ENCODE results near the gene YBEY. TPM values are rescaled to one million over a fixed set of nuclear protein-coding genes. Genes with fewer than 3 reads are reported as not detected.

Gene YBEY
- polyA plus RNA-seq, 4 donors: 14.7 to 45.7 (median 23.7) TPM

- no peaks in the 10 kb centered on the region for H3K27me3 ChIP-seq (ENCODE audit: control insufficient read depth in 3 of 3, insufficient read depth in 3 of 3, low read length in 3 of 3)
- H3K27ac ChIP-seq (ENCODE audit: low read depth in 1 of 3, low read length in 2 of 3): peak overlapping the region in 2 of 3 donors; percentile 33 to 56
- H3K4me1 ChIP-seq (ENCODE audit: control insufficient read depth in 3 of 3, insufficient read depth in 2 of 3, low read depth in 1 of 3, low read length in 2 of 3): peaks cover 0 to 19% (median 0%) of the 10 kb centered on the region in 3 donors
- FAIRE-seq (no peak), DNase-seq (no peak)
- WGBS, 3 donors: 0 to 1% (median 1%) methylated on average over 33 to 34 of the region's 34 CpGs
- H3K9me3 ChIP-seq (ENCODE audit: control insufficient read depth in 2 of 2, insufficient read depth in 1 of 2, low read depth in 1 of 2, low read length in 1 of 2): no peaks in the 10 kb centered on the region
- peak overlapping the region; percentile 79 to 92 (median 89) for H3K4me3 ChIP-seq (ENCODE audit: low read depth in 1 of 3, low read length in 3 of 3)
- peaks cover 0 to 15% (median 0%) of the 10 kb centered on the region in 3 donors for H3K36me3 ChIP-seq (ENCODE audit: control insufficient read depth in 3 of 3, insufficient read depth in 2 of 3, low read depth in 1 of 3, low read length in 3 of 3)
These were observed 37.1 kb downstream of the YBEY start for GRCh38 chr21:46323227-46323709.

GRCh38 chr21:46323710-46324389 lies 37.7 kb downstream of the YBEY start, which contains the start of the genes C21orf58 and PCNT:
Gene C21orf58, minus strand, starts transcription at chr21:46323870. Its CDS starts 1,132 bp downstream, at chr21:46322738.
Gene PCNT, plus strand, starts transcription at chr21:46324156. Its CDS starts 73 bp downstream, at chr21:46324229.
- H3K36me3 ChIP-seq (ENCODE audit: control insufficient read depth in 3 of 3, insufficient read depth in 2 of 3, low read depth in 1 of 3, low read length in 3 of 3): peaks cover 0 to 15% (median 0%) of the 10 kb centered on the region in 3 donors
- FAIRE-seq (no peak), DNase-seq (peak; percentile 97 to 98)
- H3K27me3 ChIP-seq (ENCODE audit: control insufficient read depth in 3 of 3, insufficient read depth in 3 of 3, low read length in 3 of 3): no peaks in the 10 kb centered on the region
- H3K4me1 ChIP-seq (ENCODE audit: control insufficient read depth in 3 of 3, insufficient read depth in 2 of 3, low read depth in 1 of 3, low read length in 2 of 3): peaks cover 0 to 14% (median 0%) of the 10 kb centered on the region in 3 donors
- no peaks in the 10 kb centered on the region for H3K9me3 ChIP-seq (ENCODE audit: control insufficient read depth in 2 of 2, insufficient read depth in 1 of 2, low read depth in 1 of 2, low read length in 1 of 2)
- WGBS, 3 donors: 0% methylated on average over 64 to 76 of the region's 76 CpGs
- H3K4me3 ChIP-seq (ENCODE audit: low read depth in 1 of 3, low read length in 3 of 3): peak within 1 kb of the TSS; percentile 79 to 100 (median 92)
- H3K27ac ChIP-seq (ENCODE audit: low read depth in 1 of 3, low read length in 2 of 3): peak within 1 kb of the TSS; percentile 80 to 100 (median 99)

- peak overlapping the region; percentile 66 to 100 (median 92) for H3K4me3 ChIP-seq (ENCODE audit: low read depth in 1 of 3, low read length in 3 of 3)
- H3K4me1 ChIP-seq (ENCODE audit: control insufficient read depth in 3 of 3, insufficient read depth in 2 of 3, low read depth in 1 of 3, low read length in 2 of 3): peaks cover 0 to 14% (median 0%) of the 10 kb centered on the region in 3 donors
- H3K36me3 ChIP-seq (ENCODE audit: control insufficient read depth in 3 of 3, insufficient read depth in 2 of 3, low read depth in 1 of 3, low read length in 3 of 3): peaks cover 0 to 14% (median 0%) of the 10 kb centered on the region in 3 donors
- H3K27ac ChIP-seq (ENCODE audit: low read depth in 1 of 3, low read length in 2 of 3): peak overlapping the region; percentile 80 to 100 (median 99)
- H3K9me3 ChIP-seq (ENCODE audit: control insufficient read depth in 2 of 2, insufficient read depth in 1 of 2, low read depth in 1 of 2, low read length in 1 of 2): no peaks in the 10 kb centered on the region
- 0 to 1% (median 1%) methylated on average over 36 to 98 of the region's 98 CpGs for WGBS, 3 donors
- DNase-seq (peak; percentile 77 to 91), FAIRE-seq (no peak)
- H3K27me3 ChIP-seq (ENCODE audit: control insufficient read depth in 3 of 3, insufficient read depth in 3 of 3, low read length in 3 of 3): no peaks in the 10 kb centered on the region
These were observed 38.4 kb downstream of the YBEY start for GRCh38 chr21:46324390-46325072.

- DNase-seq: peak; percentile 43 to 75
- peaks cover 0 to 16% (median 4%) of the 10 kb centered on the region in 3 donors for H3K36me3 ChIP-seq (ENCODE audit: control insufficient read depth in 3 of 3, insufficient read depth in 2 of 3, low read depth in 1 of 3, low read length in 3 of 3)
- H3K27me3 ChIP-seq (ENCODE audit: control insufficient read depth in 3 of 3, insufficient read depth in 3 of 3, low read length in 3 of 3): no peaks in the 10 kb centered on the region
- 10 to 13% (median 12%) methylated on average over 37 to 43 of the region's 43 CpGs for WGBS, 3 donors
- peak overlapping the region; percentile 72 to 87 (median 76) for H3K27ac ChIP-seq (ENCODE audit: low read depth in 1 of 3, low read length in 2 of 3)
- H3K4me3 ChIP-seq (ENCODE audit: low read depth in 1 of 3, low read length in 3 of 3): peak overlapping the region; percentile 64 to 72 (median 66)
- peaks cover 0 to 14% (median 0%) of the 10 kb centered on the region in 3 donors for H3K4me1 ChIP-seq (ENCODE audit: control insufficient read depth in 3 of 3, insufficient read depth in 2 of 3, low read depth in 1 of 3, low read length in 2 of 3)
- no peak for FAIRE-seq
- no peaks in the 10 kb centered on the region for H3K9me3 ChIP-seq (ENCODE audit: control insufficient read depth in 2 of 2, insufficient read depth in 1 of 2, low read depth in 1 of 2, low read length in 1 of 2)
These were observed 39.2 kb downstream of the YBEY start for GRCh38 chr21:46325073-46325912.

- DNase-seq (peak in 1 of 2 donors; percentile 44), FAIRE-seq (no peak)
- Histone ChIP-seq H3K4me3 (ENCODE audit: low read depth in 1 of 3, low read length in 3 of 3) (no peak overlapping the region), H3K9me3 (ENCODE audit: control insufficient read depth in 2 of 2, insufficient read depth in 1 of 2, low read depth in 1 of 2, low read length in 1 of 2) (no peaks in the 10 kb centered on the region), H3K27me3 (ENCODE audit: control insufficient read depth in 3 of 3, insufficient read depth in 3 of 3, low read length in 3 of 3) (no peaks in the 10 kb centered on the region), H3K27ac (ENCODE audit: low read depth in 1 of 3, low read length in 2 of 3) (peak overlapping the region in 1 of 3 donors; percentile 11), H3K36me3 (ENCODE audit: control insufficient read depth in 3 of 3, insufficient read depth in 2 of 3, low read depth in 1 of 3, low read length in 3 of 3) (peaks cover 0 to 19% (median 4%) of the 10 kb centered on the region in 3 donors), H3K4me1 (ENCODE audit: control insufficient read depth in 3 of 3, insufficient read depth in 2 of 3, low read depth in 1 of 3, low read length in 2 of 3) (peaks cover 0 to 14% (median 0%) of the 10 kb centered on the region in 3 donors)
- 92 to 94% (median 93%) methylated on average over 15 of the region's 15 CpGs for WGBS, 3 donors
These were observed 40.1 kb downstream of the YBEY start for GRCh38 chr21:46326110-46326703.

- H3K27ac ChIP-seq (ENCODE audit: low read depth in 1 of 3, low read length in 2 of 3): no peak overlapping the region
- H3K4me3 ChIP-seq (ENCODE audit: low read depth in 1 of 3, low read length in 3 of 3): no peak overlapping the region
- peaks cover 0 to 8% (median 0%) of the 10 kb centered on the region in 3 donors for H3K4me1 ChIP-seq (ENCODE audit: control insufficient read depth in 3 of 3, insufficient read depth in 2 of 3, low read depth in 1 of 3, low read length in 2 of 3)
- no peaks in the 10 kb centered on the region for H3K9me3 ChIP-seq (ENCODE audit: control insufficient read depth in 2 of 2, insufficient read depth in 1 of 2, low read depth in 1 of 2, low read length in 1 of 2)
- FAIRE-seq: no peak
- H3K27me3 ChIP-seq (ENCODE audit: control insufficient read depth in 3 of 3, insufficient read depth in 3 of 3, low read length in 3 of 3): no peaks in the 10 kb centered on the region
- 73 to 87% (median 85%) methylated on average over 4 of the region's 4 CpGs for WGBS, 3 donors
- DNase-seq: no peak
- H3K36me3 ChIP-seq (ENCODE audit: control insufficient read depth in 3 of 3, insufficient read depth in 2 of 3, low read depth in 1 of 3, low read length in 3 of 3): peaks cover 0 to 19% (median 4%) of the 10 kb centered on the region in 3 donors
These were observed 41.6 kb downstream of the YBEY start for GRCh38 chr21:46327711-46328110.

GRCh38 chr21:46328151-46328550 lies 42.0 kb downstream of the YBEY start:
- no peak overlapping the region for H3K27ac ChIP-seq (ENCODE audit: low read depth in 1 of 3, low read length in 2 of 3)
- 76 to 79% (median 78%) methylated on average over 5 of the region's 5 CpGs for WGBS, 3 donors
- peaks cover 0 to 8% (median 0%) of the 10 kb centered on the region in 3 donors for H3K4me1 ChIP-seq (ENCODE audit: control insufficient read depth in 3 of 3, insufficient read depth in 2 of 3, low read depth in 1 of 3, low read length in 2 of 3)
- no peak for DNase-seq
- no peak for FAIRE-seq
- no peak overlapping the region for H3K4me3 ChIP-seq (ENCODE audit: low read depth in 1 of 3, low read length in 3 of 3)
- H3K9me3 ChIP-seq (ENCODE audit: control insufficient read depth in 2 of 2, insufficient read depth in 1 of 2, low read depth in 1 of 2, low read length in 1 of 2): no peaks in the 10 kb centered on the region
- H3K36me3 ChIP-seq (ENCODE audit: control insufficient read depth in 3 of 3, insufficient read depth in 2 of 3, low read depth in 1 of 3, low read length in 3 of 3): peaks cover 0 to 19% (median 5%) of the 10 kb centered on the region in 3 donors
- H3K27me3 ChIP-seq (ENCODE audit: control insufficient read depth in 3 of 3, insufficient read depth in 3 of 3, low read length in 3 of 3): no peaks in the 10 kb centered on the region

Data from small intestine (tissue), 7 donors.